GM21529 (cell line): ENCODE results near the gene SH3D19.
"Not testable (repeated sequence)": the region's sequence is repeated elsewhere in the genome, so short reads cannot be mapped to it uniquely, and the experiment has no call there.

Experiments used
- ATAC-seq: cut with Tn5 transposase; IDR thresholded peaks from one replicate; pipeline ENCODE4 v1.9.1; 2021; ENCODE audit not compliant: unreplicated experiment

The SH3D19 gene

GRCh38 chr4:151284534-151285245, 40.7 kb downstream of the SH3D19 start:
- no peak for ATAC-seq

- peak; percentile 64 for ATAC-seq
Observed at GRCh38 chr4:151276787-151277562, 48.4 kb downstream of the SH3D19 start, which contains the start of gene PRSS48. Gene PRSS48, plus strand, starts transcription at chr4:151277161. Its CDS starts 12 bp downstream, at chr4:151277173.

GRCh38 chr4:151268905-151269304, 56.5 kb downstream of the SH3D19 start:
- ATAC-seq: not testable (repeated sequence)

- no peak for ATAC-seq
Observed at GRCh38 chr4:151267822-151268535, 57.4 kb downstream of the SH3D19 start.

- ATAC-seq: no peak
Observed at GRCh38 chr4:151267104-151267503, 58.3 kb downstream of the SH3D19 start.

GRCh38 chr4:151266497-151266896, 58.9 kb downstream of the SH3D19 start:
- ATAC-seq: no peak

- ATAC-seq: no peak
Observed at GRCh38 chr4:151263455-151263854, 62.0 kb downstream of the SH3D19 start.

- ATAC-seq: no peak
Observed at GRCh38 chr4:151260526-151260925, 64.9 kb downstream of the SH3D19 start.

- no peak for ATAC-seq
Observed at GRCh38 chr4:151259752-151260151, 65.7 kb downstream of the SH3D19 start.

- ATAC-seq: no peak
Observed at GRCh38 chr4:151257704-151258103, 67.7 kb downstream of the SH3D19 start.

- ATAC-seq: no peak
Observed at GRCh38 chr4:151256134-151256533, 69.3 kb downstream of the SH3D19 start.

- ATAC-seq: not testable (repeated sequence)
Observed at GRCh38 chr4:151255680-151256079, 69.7 kb downstream of the SH3D19 start.

GRCh38 chr4:151255226-151255625, 70.2 kb downstream of the SH3D19 start:
- ATAC-seq: not testable (repeated sequence)

GRCh38 chr4:151251603-151252304, 73.7 kb downstream of the SH3D19 start:
- ATAC-seq: no peak

GRCh38 chr4:151250706-151251105, 74.7 kb downstream of the SH3D19 start:
- no peak for ATAC-seq

- ATAC-seq: no peak
Observed at GRCh38 chr4:151248519-151248918, 76.9 kb downstream of the SH3D19 start.

- no peak for ATAC-seq
Observed at GRCh38 chr4:151247395-151247794, 78.0 kb downstream of the SH3D19 start.

GRCh38 chr4:151246742-151247141, 78.7 kb downstream of the SH3D19 start:
- no peak for ATAC-seq

- ATAC-seq: no peak
Observed at GRCh38 chr4:151242305-151242704, 83.1 kb downstream of the SH3D19 start.

GRCh38 chr4:151239608-151240007, 85.8 kb downstream of the SH3D19 start:
- ATAC-seq: no peak

- ATAC-seq: no peak
Observed at GRCh38 chr4:151238477-151238876, 86.9 kb downstream of the SH3D19 start.
